NCI-H2196 treated with DMSO at 0.1 percent for 48 hours (cell line): ENCODE results near the gene GALNT18.

Experiments
- DNase-seq: peaks from one replicate; lab custom pipeline; 2025; ENCODE audit not compliant: unreplicated experiment; lab: John Stamatoyannopoulos, UW

Gene GALNT18

GRCh38 chr11:11621573-11622339 is at the start of gene GALNT18:
GALNT18 (minus strand) TSS chr11:11622005.
- peak; percentile 91 for DNase-seq

GRCh38 chr11:11670574-11670973 is 48.8 kb upstream of the GALNT18 start:
- no peak for DNase-seq

- DNase-seq, result no peak
Measured at GRCh38 chr11:11669233-11669846, 47.5 kb upstream of the GALNT18 start.

GRCh38 chr11:11668781-11669180 is 47.0 kb upstream of the GALNT18 start:
- DNase-seq, result no peak

GRCh38 chr11:11668274-11668673 is 46.5 kb upstream of the GALNT18 start:
- DNase-seq, result no peak

GRCh38 chr11:11667056-11667455 is 45.3 kb upstream of the GALNT18 start:
- no peak for DNase-seq

- DNase-seq, result no peak
Measured at GRCh38 chr11:11665407-11665806, 43.6 kb upstream of the GALNT18 start.

- no peak for DNase-seq
Measured at GRCh38 chr11:11663907-11664306, 42.1 kb upstream of the GALNT18 start.

- no peak for DNase-seq
Measured at GRCh38 chr11:11662578-11662977, 40.8 kb upstream of the GALNT18 start.

- DNase-seq, result no peak
Measured at GRCh38 chr11:11661326-11662040, 39.7 kb upstream of the GALNT18 start.

- no peak for DNase-seq
Measured at GRCh38 chr11:11660363-11660740, 38.5 kb upstream of the GALNT18 start.

GRCh38 chr11:11659567-11660362 is 38.0 kb upstream of the GALNT18 start:
- DNase-seq, result no peak

GRCh38 chr11:11657218-11657955 is 35.6 kb upstream of the GALNT18 start:
- DNase-seq, result no peak

- DNase-seq, result no peak
Measured at GRCh38 chr11:11641581-11641980, 19.8 kb upstream of the GALNT18 start.

GRCh38 chr11:11640996-11641395 is 19.2 kb upstream of the GALNT18 start:
- DNase-seq, result no peak

GRCh38 chr11:11640152-11640551 is 18.3 kb upstream of the GALNT18 start:
- DNase-seq, result no peak

- DNase-seq, result no peak
Measured at GRCh38 chr11:11636671-11637070, 14.9 kb upstream of the GALNT18 start.

- no peak for DNase-seq
Measured at GRCh38 chr11:11635443-11635842, 13.6 kb upstream of the GALNT18 start.

GRCh38 chr11:11629368-11629767 is 7.6 kb upstream of the GALNT18 start:
- DNase-seq, result no peak

- DNase-seq, result no peak
Measured at GRCh38 chr11:11628651-11629050, 6.8 kb upstream of the GALNT18 start.

- no peak for DNase-seq
Measured at GRCh38 chr11:11626128-11626527, 4.3 kb upstream of the GALNT18 start.
